RCC 7860 (cell line): ENCODE results near the gene ZNF354B.
"Not testable (repeated sequence)": the region's sequence is repeated elsewhere in the genome, so short reads cannot be mapped to it uniquely, and the experiment has no call there.

Source experiments
- DNase-seq: peaks from one replicate; pipeline ENCODE4 v3.0.0-alpha.2; 2015; ENCODE audit warnings: low spot score
- FAIRE-seq: peaks from 2 replicates; lab custom pipeline; 2012; peaks lifted over from hg19 to GRCh38; lab: Jason Lieb, UNC

ZNF354B gene

DNA sequence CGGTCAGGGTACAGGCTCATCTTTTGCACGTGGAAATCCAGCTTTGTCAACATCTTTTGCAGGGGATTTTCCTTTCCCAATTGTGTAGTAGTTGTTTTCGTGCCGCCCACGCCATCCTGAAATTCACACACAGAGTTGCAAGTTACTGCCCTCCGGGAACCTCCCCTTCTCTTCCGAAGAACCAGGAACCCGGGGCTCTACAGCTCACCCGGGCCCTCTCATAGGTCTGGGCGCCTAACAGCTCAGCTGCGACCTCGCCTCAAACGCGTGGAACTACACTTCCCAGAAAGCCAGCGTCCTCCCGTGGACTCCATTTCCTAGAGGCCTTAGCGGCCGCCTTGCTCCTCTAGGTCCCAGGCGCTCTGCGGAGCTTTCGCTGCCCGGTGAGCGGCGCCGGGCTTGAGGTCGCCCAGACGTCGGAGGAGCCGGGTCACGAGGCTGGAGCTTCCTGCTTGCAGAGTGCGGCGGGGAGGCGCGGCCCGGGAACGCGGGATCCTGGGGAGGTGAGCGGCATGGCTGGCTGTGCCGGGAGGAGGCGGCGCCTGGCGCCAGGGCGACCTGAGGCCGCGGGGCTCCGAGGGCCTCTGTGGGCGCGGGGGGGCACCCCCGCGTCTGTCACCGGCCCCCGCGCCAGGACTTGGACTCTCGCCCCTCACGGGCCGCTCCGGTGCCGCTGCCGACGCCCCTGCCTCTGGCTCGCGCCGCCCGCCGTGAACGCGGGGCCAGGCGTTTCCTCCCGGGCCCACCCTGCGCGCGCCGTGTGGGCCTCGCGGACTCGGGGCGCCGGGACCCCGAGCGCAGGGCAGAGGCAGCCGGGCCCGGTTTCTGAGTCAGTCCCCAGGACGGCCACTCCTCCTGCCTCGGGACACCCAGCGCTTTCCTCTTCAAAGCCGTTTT, at the start of gene ZNF354B:
Gene ZNF354B (plus strand): TSS at position 329 of the 897 bp plus-strand sequence. CDS start 1,095 bp downstream, outside the sequence.
- FAIRE-seq (peak; percentile 73), DNase-seq (peak; percentile 86)

DNA sequence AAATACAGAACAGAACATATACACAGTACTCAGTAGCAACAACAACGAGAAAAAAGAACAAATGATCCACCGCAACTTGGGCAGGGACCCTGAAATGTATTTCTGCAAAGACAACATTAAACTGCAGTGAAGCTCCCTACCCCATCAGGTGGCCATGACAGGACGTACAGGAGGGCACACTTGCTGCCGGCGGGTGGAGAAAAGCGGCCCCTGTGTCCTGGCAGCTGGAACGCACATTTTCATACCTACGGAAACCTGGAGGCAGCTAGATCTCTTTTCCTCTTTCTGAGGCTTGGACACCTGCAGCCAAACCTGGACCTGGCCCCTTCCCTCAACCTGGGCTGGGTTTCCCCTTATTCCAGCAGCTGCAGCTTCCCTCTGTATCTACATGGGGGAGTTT, 42.2 kb upstream of the ZNF354B start:
- no peak for DNase-seq

DNA sequence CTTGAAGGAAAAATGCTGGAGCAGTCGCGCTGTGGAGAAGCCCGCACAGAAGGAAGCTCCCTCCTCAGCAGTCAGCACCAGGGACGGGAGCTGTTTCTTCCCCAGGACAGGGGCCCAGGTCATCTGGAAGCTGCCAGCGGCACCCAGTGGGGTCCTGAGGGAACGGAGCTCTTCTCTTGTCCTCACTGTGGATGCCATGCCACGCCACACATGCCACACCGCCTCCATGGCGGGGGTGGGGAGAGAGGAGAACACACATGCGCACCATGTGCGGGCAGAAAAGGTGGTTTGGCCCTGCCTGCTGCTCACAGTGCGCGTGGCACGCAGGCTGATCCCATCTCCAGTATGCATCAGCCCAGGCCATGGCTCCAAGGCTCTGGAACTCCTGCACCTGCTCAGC, 41.7 kb upstream of the ZNF354B start:
- DNase-seq (peak; percentile 39), FAIRE-seq (no peak)

More for the DNA sequence above, 42.2 kb upstream of the ZNF354B start:
- no peak for FAIRE-seq

DNA sequence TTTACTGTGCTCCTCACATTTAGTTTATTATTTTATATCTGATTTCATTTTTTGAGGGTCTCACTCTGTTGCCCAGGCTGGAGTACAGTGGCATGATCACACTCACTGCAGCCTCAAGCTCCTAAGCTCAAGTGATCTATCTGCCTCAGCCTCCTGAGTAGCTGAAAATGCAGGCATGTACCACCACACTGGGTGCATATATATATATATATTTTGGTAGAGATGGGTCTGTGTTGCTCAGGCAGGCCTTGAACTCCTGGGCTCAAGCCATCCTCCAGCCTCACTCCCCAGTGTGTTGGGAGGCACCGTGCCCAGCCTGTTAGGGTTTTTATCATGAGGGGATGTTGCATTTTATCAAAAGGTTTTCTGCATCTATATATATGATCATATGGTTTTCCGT, 39.8 kb upstream of the ZNF354B start:
- no peak for FAIRE-seq
- DNase-seq, result no peak

DNA sequence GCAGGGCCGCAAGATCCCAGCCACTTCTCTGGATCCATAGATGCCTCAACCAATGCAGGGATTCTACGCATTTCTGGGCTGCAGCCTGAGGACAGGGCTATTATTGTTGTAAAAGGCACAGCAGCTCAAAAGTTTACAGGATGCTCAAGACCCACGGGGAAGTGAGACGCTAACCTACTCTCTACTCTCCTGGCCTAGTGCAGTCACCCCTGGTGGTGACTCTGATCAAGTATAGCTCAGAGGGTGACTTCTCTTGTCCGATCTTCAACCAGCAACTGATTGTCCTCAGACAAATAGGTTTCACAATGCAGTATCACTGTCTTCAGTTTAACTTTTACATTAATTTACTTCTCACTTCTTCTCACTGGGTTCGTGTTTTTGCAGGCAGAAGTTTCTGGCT, 34.3 kb upstream of the ZNF354B start:
- DNase-seq (no peak), FAIRE-seq (no peak)

DNA sequence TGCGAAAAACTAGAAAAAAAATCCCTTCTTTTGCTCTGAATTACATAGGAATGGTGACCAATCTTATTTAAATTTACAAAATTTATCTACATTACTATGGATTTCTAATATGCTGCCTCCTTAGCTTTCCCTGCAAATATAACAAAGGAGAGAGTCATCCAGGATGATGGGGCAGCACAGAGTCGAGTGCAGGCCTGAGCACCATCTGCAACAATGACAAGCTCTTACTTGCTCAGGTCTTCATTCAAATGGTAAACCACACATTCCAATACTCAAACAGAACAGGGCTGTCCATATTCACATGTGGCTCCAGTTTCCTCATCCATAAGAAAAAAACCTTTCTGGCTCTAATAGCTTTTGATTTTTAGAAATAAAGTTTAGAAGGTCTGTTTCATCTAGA, 33.5 kb upstream of the ZNF354B start:
- no peak for FAIRE-seq

DNA sequence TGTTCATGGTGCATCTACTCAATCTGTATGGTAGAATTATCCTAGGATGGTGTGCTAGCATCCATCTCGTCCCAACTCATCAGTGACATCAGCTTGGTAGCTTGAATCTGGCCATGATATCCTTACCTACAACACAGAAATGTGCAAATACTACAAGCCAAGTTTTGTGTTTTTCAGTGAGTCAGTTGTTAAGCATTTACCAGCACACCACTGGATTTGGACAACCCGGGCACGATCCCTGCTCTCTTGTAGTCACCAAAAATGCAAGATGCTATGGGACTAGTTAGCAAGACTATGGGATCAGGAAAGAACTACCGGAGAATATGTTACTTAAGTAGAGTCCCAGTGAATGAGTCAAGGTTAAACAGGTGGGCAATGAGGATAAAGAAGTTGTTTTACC, 32.1 kb upstream of the ZNF354B start:
- FAIRE-seq (no peak), DNase-seq (no peak)

More for the DNA sequence above, 33.5 kb upstream of the ZNF354B start:
- no peak for DNase-seq

DNA sequence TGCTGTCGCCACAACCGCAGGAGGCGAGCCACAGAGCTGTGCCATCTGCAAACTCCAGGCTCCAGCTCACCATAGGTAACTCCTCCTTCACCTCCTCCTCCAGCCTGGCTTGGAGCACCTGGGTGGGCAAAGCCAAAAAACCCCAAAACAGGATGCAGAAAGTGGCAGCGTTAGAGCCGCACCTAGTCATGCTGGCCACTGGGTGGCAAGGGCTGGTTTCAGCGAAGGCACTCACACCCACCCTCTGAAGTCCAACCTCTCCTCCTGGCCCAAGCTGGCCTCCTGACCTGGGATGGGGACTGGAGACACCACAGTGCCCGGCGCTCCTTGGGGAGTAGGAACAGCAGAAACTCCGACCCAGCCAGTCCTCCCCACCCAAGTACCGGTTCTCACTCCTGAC, 28.7 kb upstream of the ZNF354B start:
- DNase-seq, result no peak
- FAIRE-seq, result no peak

DNA sequence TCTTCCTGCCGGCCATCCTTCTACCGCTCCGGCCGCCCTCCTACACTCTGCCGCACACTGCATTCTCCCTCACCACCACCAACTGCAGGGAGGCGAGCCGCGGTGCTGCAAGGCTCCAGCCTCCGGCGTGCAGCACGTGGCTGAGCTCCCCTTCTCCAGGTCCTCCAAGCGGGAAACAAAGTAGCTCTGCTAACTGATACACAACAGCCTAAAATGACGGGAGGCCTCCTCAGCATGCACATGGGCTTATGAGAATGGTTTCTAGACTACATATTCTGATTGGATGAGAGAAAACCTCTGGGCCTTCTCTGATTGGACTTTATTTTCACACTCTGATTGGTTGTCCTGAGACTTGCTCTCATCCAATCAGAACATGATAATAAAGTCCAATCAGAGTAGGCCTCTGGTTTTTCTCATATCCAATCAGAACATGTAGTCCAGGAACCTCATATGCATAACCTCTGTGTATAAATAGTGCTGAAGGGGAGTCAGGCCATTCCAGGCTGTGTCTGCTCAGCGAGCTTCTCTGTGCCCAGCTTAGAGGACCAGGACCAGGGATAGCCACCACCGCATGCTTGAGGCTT, 27.0 kb upstream of the ZNF354B start:
- no peak for FAIRE-seq
- DNase-seq, result no peak

DNA sequence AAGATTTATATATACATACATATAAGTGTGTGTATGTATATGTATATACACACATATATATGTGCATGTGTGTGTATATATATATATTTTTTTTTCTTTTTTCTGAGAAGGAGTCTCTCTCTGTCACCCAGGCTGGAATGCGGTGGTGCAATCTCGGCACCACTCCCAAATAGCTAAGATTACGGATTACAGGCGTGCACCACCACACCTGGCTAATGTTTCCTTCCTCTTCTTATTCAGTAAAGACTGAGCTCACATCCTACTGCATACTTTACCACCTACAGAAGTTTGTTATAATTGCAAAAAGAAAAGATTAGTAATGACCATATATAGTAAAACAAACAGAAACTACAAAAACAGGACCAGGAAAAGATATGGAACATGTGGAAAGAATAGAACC, 23.1 kb upstream of the ZNF354B start:
- DNase-seq (no peak), FAIRE-seq (no peak)

DNA sequence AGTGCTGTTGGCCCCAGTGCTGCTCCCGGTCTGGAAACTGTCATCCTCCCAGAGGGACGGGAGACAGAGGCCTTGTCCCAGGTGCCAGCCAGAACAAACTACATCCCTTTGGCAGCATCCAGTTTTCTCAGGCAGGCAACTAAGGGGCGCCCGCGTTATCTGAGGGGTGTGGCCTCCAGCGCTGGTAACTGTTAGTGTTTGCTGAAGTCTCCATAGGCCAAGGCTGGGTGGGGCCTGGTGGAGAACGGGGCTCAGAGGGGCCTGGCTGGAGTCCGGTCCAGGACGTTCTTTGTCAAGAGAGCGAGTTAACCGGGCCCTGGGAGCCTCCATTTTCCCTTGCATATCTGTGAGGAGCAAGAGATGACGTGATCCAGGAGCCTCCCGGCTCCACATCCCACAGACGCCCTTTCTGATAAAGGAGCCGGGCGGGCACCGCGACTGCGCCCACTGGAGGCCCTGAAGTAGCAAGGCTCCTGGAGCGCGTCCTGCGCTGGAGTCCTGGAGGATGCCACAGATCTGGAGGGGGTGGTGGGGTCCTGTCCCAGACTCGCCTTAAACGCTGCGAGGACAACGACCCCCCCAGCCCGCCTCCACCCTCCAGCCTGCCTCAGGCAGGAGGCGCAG, 20.9 kb upstream of the ZNF354B start:
- not testable (repeated sequence) for DNase-seq, FAIRE-seq

DNA sequence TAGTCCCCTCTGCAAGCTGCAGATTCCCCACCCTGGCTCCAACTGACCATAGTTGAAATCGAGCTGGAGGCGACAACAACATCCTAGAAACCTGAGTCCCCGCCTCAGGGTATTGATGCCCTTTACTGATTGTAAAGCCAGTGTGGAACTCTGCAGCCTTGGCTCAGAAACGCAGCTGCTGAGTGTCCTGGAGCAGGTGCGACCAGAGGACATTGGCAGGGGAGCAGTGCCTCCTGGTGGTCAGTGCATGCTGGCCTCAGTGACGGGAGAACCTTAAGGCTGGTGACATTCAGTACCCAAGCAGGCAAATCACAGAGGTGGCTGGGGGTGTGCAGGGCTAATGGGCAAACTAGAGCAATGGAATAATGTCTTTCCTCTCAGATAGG, 20.4 kb upstream of the ZNF354B start:
- FAIRE-seq, result no peak

DNA sequence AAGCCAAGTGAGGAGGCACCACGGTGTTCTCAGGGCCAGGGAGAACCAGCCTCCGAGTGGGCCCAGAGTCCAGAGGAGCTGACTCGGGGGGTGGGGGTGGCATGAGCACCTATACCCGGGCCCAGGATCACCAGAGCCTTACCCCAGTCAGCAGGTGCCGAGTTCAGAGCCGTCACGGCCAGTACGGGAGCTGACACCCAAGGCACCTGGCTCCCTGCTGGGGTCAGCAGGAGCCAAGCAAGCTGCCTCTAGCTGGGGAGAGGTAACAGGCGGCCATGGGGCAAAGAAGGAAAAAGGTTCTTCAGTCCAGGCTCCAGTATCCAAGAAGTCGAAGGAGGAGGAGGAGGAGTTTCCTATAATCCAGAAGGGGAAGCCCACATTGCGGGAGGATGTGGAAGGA, 19.4 kb upstream of the ZNF354B start:
- FAIRE-seq, DNase-seq: not testable (repeated sequence)

More for the DNA sequence above, 20.4 kb upstream of the ZNF354B start:
- DNase-seq, result no peak

DNA sequence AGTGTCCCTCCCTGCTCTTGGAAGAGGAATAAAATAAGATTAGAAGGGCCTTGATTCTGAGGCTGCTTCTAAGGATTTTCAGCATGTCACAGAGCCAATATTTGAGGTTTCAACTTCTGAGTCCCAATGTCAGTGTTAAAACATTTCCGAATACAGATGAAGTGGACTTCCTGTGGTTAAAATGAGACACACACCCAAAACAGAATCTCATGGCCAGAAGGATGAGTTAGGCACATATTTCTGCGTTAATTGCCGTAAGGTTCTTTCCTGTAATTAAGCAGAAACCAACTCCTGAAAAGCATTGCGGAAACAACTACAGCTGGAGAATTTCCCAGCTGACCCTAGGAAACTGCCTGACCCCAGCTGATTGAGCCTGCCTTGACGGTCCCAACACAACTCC, 10.4 kb upstream of the ZNF354B start:
- DNase-seq, result no peak

DNA sequence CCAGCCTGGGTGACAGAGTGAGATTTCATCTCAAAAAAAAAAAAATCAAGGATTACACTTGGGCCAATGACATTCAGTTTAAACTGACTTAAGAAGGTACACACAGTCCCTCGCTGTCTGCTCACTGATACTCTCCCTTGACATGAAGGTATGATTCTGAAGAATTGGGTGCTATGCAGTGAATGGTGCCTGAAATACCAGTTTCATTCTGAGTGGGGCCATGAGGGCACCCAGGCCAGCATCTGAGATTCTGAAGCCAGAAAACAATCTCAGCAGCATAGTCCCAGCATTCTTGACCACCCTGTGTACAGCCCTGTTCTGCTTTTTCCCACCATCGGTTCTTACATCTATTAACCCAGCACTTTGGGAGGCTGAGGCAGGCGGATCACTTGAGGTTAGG, 7.8 kb upstream of the ZNF354B start:
- no peak for FAIRE-seq

More for the DNA sequence above, 10.4 kb upstream of the ZNF354B start:
- no peak for FAIRE-seq

DNA sequence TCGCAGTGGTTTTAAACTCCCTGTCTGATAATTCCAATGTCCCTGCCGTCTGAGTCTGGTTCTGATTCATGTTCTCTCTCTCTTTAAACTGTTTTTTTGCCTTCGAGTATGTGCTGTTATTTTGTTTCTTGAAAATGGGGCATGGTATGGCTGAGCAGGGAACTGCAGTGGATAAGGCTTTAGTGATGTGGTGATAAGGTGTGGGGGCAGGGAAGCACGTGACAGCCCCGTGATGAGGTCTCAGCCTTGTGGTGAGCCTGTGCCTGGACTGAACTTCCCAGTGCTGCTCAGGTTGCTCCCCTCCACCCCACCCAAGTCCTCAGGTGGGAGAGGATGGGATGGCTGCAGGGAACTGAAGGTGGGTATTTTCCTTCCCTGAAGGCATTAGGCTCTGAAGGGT, 5.5 kb upstream of the ZNF354B start:
- DNase-seq, result no peak
- FAIRE-seq, result no peak

More for the DNA sequence above, 7.8 kb upstream of the ZNF354B start:
- DNase-seq, result no peak

DNA sequence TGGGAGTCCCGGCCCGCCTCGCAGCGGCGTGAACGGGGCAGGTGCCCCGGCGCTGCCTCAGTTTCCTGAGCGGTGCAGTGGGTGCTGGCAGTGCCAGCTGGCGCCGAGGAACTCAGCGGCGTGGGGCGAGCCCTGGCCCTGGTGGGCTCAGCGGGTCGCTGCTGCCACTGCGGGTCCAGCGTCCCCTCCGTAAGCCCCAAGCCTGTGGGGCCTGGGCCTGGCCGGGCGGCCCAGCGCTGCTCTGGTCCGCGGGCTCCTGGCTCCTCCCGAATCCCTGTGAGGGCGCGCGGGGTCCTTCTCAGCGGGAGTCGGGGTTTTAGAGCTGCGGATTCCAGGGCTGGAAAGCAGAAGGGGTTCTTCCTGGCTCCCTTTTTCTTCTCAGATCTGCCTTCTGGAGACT, 862 bp downstream of the ZNF354B start:
- DNase-seq, FAIRE-seq: not testable (repeated sequence)

DNA sequence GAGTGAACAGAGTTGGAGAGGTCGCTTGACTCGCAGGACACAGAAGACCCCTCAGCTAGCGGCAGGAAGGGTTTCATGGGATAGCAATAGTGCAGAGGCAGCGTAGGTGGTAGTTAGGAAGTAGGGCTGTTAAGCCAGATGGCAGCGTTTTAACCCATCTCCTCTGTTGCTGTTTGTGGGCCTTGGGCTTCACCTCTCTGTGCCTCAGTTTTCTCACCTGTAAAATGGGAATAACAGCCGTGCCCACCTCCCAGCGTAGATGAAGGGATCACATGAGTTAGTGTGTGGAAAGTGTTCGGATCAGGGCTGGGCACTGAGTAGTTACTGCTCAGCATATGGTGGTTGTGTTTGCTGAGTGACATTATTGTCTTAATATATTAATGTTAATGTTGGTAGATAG, 1.9 kb downstream of the ZNF354B start:
- FAIRE-seq, result no peak
- no peak for DNase-seq

DNA sequence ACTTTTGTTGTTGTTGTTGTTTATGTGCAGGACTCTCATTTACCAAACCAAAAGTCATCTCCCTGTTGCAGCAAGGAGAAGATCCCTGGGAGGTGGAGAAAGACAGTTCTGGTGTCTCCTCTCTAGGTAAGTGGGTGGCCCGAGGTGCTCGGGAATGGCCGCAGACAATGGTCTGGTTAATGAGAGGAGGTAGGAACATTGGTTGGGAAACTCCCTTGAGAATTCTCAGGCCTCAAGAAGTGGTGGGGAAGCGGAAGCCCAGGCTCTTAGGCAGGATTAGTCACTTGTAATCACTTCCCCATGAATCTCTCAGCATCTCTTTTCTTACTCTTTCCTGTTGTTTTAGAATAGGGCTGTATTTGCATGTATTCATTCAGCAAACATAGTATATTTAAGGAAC, 7.2 kb downstream of the ZNF354B start:
- FAIRE-seq, result no peak

DNA sequence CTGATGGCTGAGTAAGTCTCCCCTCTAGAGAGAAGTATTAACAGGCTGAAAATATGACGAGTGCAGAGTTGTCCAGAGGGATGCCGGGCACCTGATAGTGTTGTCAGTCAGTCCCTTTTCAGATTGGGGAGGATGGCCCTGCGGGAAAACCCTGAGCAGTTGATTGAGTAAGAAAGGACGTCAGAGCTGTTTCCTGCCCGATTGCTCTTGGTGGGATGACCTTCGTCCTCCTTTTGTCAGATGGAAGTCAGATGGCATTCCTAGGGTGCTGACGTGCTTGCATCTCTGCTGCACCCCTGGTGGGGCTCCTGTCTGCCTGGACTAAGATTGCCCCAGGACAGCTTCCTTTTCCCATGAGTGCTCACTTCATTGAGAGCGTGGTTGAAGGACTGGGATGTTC, 9.8 kb downstream of the ZNF354B start:
- FAIRE-seq (no peak), DNase-seq (no peak)

More for the DNA sequence above, 7.2 kb downstream of the ZNF354B start:
- no peak for DNase-seq

DNA sequence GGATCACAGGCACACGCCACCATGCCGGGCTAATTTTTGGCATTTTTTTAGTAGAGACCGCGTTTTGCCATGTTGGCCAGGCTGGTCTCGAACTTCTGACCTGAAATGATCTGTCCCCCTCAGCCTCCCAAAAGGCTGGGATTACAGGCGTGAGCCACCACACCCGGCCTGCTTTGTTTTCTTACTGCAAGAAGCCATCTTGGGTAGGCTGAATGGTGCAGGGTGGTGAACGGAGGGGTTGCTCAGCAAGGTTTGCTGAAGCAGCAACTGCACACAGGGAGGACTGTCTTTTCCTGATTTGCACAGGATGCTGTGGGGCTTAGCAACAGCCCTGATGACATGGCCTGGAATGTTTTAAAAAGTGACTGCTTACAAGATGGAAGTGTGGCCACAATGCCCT, 10.7 kb downstream of the ZNF354B start:
- no peak for FAIRE-seq
- DNase-seq, result no peak

DNA sequence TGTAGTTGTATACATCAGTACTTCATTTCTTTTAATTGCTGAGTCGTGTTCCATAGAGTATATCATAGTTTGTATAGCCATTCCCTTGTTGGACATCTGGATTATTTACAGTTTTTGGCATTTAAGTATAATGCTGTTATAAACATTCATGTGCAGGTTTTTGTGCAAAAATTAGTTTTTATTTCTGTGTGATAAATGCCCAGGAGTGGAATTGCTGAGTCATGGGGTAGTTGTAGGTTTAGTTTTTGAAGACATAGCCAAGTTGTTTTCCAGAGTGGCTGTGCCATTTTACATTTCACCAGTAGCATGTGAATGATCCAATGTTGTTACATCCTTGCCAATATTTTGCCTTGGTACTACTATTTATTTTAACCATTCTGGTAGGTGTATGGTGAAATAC, 12.5 kb downstream of the ZNF354B start:
- DNase-seq (no peak), FAIRE-seq (no peak)
